GM11168 (cell line): ENCODE measurements around the gene LTBP3.
"Not testable (repeated sequence)": the region's sequence is repeated elsewhere in the genome, so short reads cannot be mapped to it uniquely, and the experiment has no call there.

ENCODE experiments used
- in situ Hi-C: fragments of 300-500 bp; cut with MboI; formaldehyde crosslinking; loops from one replicate; pipeline ENCODE4 v1.12.0; 2022; ENCODE audit warnings: low sequenced_read_pairs; ENCODE audit not compliant: unreplicated experiment

The LTBP3 gene

GRCh38 chr11:65538232-65538914, 19.8 kb downstream of the LTBP3 start:
- in situ Hi-C loops, result no loop called here

DNA sequence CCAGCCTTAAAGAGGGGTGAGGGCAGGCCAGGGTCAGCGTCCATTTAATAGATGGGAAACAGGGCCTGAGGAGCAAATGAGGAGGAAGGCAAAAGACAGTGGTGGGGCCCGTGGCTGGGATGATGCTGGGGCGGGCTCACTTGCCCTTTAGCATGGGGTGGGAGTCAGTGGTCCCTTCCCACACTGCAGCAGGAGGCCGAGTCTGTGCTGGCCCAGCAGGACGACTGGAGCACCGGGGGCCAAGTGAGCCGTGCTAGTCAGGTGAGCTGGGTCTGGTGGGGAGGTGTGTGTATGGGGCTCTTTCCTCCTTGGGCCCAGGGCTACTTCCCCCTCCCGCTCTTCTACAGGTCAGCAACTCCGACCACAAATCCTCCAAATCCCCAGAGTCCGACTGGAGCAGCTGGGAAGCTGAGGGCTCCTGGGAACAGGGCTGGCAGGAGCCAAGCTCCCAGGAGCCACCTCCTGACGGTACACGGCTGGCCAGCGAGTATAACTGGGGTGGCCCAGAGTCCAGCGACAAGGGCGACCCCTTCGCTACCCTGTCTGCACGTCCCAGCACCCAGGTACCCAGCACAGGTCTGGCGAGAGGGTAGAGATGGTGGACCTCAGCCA, 20.4 kb downstream of the LTBP3 start:
- in situ Hi-C loops, result no loop called here

- in situ Hi-C loops, result no loop called here
These were observed 20.9 kb downstream of the LTBP3 start for GRCh38 chr11:65537296-65537597.

DNA sequence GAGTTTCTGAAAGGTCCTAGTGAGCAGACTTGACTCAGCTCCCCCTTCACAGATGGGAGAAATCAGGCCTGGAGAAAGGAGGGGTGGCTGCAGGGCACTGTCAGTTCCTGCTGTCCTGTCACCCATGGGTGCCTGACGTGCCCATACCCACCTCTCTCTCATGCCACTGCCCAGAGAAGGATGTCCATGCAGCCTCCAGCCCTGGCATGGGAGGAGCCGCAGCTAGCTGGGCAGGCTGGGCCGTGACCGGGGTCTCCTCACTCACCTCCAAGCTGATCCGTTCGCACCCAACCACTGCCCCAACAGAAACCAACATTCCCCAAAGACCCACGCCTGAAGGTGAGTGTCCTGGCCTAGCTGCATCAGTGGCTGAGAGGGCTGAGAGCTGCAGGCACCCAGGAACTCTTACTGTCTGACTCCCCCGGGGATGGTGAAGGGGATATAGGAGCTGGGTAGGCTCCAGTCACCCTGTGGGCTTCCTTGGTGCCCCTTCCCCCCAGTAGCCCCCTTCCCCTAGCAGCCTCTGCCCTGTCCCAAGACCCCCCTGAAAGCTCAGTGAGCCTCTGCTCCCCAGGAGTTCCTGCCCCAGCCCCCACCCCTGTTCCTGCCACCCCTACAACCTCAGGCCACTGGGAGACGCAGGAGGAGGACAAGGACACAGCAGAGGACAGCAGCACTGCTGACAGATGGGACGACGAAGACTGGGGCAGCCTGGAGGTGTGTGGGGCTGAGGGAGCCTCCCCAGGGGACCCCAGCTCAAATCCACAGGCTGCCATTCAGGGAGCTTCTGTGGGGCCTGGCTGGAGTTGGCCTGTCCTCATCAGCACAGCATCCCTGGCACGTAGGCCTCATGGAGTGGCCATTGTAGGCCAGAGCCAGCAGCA, 21.5 kb downstream of the LTBP3 start:
- in situ Hi-C loops, result no loop called here

DNA sequence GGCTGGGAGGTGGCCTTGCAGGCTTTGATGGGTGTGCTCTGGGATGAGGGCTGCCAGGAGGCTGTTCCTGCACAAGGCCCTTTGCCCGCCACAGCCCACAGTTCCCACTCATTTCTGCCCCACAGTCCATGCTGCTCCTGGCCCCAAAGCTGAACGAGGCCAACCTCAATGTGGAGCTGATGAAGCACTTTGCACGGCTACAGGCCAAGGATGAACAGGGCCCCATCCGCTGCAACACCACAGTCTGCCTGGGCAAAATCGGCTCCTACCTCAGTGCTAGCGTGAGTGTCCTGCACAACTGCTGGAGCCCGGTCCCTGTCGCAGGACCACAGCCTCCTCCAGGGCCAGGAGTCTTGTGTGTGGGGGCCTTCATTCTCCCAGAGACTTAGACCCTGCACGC, 23.1 kb downstream of the LTBP3 start:
- in situ Hi-C loops, result no loop called here

- in situ Hi-C loops, result no loop called here
These were observed 25.6 kb downstream of the LTBP3 start for GRCh38 chr11:65532388-65533064.

DNA sequence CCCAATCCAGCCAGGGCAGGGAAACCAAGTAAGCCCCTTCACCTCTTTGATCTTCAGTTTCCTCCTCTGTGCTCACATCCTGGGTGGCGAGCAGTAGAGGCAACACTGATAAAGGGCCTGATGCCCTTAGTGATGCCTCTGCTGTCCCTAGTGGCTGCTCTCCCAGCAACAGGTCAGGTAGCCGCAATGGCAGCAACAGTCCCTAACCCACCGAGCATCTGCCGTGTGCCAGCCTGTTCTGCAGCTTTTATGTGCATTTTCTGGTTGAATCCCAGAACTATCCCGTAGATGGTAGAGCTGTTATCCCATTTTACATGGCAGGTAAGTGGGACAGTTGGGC, 28.0 kb downstream of the LTBP3 start:
- in situ Hi-C loops, result no loop called here

DNA sequence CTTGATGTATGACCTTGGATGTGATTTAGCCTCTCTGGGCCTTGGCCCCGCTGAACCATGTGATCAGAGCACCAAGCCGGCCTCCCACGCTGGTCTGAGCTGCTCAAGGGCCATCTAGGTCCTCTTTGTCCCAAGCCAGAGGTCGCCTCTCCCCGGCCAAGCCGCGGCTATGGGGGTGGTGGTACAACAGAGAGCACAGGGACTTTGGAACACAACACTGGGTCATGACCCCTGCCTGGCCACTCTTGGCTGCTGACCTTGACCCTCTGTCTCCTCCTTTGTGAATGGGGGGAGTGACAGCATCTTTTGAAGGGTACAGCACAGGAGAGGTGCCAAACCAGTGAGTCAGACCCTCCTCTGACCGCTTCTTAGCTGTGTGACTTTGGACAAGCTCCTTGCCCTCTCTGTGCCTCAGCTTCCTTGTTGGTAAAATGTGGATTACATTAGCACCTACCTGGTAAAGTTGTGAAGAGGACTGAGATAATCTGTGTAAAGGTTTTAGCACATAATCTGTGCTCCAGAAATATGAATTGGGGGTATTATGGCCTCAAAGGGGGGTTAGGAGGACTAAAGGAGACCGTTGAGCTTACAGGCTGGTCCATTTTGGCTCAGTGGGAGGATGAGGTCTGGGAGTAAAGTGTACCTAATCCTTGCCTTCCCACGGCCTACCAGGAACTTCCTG, 28.5 kb downstream of the LTBP3 start:
- in situ Hi-C loops, result no loop called here

- in situ Hi-C loops, result no loop called here
These were observed 29.3 kb downstream of the LTBP3 start for GRCh38 chr11:65528819-65529350.

- in situ Hi-C loops, result no loop called here
These were observed 31.4 kb downstream of the LTBP3 start for GRCh38 chr11:65526744-65527143.

DNA sequence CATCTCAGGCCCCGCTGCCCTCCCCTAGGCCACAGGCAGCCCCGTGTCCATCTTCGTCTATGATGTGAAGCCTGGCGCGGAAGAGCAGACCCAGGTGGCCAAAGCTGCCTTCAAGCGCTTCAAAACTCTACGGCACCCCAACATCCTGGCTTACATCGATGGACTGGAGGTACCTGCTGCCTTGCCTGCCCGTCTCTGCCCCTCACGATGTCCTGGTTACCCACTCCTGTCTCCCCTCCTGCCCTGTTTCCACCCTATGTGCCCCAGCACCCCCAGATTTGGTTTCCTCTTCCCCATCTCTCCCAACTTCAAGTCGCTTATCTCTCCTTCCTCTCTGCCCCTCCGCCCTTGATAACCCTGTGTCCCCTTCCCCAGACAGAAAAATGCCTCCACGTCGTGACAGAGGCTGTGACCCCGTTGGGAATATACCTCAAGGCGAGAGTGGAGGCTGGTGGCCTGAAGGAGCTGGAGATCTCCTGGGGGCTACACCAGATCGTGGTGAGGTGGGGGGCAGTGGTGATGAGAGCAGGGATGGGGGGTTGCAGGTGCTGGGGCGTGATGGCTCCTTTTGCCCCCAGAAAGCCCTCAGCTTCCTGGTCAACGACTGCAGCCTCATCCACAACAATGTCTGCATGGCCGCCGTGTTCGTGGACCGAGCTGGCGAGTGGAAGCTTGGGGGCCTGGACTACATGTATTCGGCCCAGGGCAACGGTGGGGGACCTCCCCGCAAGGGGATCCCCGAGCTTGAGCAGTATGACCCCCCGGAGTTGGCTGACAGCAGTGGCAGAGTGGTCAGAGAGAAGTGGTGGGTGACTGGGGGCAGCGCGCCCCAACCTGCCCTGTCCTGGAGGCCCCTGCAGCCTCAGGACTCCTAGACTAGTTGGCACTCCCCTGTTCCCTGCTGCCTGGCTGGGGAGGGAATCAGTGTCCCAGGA, 32.3 kb downstream of the LTBP3 start:
- in situ Hi-C loops, result no loop called here

DNA sequence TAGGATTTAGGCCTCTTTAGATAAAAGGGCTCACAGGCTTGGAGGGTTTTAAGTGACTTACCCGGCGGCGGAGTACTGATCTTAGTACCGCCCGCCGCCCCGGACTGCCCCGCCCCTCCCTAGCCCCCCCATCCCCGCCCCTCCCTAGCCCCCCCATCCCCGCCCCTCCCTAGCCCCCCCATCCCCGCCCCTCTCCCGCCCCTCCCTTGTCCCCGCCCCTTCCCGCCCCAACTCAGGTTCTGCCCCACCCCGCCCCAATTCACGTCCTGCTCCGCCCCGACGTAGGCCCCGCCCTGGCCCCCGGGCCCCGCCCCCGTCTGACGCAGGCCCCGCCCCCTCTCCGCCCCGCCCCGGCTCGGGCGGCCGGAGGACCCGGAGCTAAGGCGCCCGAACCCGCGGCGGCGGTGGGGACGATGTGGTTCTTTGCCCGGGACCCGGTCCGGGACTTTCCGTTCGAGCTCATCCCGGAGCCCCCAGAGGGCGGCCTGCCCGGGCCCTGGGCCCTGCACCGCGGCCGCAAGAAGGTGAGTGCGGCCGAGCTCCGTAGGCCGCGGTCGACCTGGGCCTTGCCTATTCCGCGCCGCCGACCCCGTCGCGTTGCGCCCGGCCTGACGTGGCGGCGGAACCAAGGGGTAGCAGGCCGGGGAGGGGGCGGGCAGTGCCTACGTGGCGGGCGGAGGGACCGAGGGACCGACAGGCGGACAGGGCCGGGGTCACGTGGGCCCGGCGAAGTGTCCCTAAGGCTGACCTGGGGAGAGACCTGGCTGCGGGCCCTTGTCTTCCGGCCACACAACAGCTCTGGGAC, 33.2 kb downstream of the LTBP3 start, which contains the start of gene SCYL1:
Gene SCYL1 (plus strand): TSS at position 343 of the 805 bp plus-strand sequence. CDS start 71 bp downstream, at position 414.
- in situ Hi-C loops, result no loop called here

DNA sequence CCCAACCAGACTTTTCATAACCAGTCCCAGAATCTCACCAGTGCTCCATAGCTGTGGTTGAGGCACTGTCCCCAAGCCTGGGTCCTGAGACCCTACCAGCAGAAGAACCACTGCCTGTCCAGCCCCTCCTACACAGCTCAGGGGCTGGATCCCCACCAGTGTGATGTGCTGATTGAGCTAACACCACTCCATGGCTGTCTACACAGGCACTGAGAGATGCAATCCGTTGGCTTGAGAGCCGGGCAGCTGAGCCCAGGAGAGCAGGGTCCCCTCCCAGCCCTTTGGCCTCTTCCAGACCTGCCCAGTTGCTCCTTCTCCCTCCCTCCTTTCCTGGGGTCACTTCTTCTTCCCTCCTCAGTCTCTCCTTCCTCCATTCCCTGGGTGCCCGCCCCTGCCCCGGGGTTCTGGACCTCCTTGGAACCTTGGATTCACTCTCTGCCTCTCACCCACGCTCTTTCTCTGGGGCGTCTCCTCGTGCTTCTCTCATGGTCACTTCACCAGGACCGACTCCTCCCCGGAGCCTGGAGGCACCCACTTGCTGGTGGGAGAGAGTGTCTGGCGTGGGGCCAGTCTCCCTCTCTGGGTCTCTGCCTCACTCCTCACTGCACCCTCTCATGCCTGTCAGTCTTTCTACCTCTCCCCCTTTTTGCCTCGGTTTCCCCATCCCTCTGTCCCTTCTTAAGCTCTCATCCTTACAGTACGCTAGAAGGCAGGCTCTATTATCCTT, 34.0 kb downstream of the LTBP3 start:
- in situ Hi-C loops, result no loop called here

DNA sequence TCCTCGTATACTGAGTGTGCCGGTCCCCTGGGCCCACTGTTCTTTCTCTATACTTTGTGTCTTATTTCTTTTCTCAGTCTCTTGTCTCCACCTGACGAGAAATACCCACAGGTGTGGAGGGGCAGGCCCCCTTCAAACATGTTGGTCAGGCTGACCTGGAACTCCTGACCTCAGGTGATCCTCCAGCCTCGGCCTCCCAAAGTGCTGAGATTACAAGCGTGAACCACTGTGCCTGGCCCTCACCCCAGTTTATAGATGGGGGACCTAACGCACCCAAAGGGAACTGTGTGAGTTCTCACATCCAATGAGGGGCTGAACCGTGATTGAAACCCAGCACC, 34.6 kb downstream of the LTBP3 start:
- in situ Hi-C loops, result not testable (repeated sequence)

- in situ Hi-C loops, result not testable (repeated sequence)
These were observed 35.2 kb downstream of the LTBP3 start for GRCh38 chr11:65522718-65523630.

DNA sequence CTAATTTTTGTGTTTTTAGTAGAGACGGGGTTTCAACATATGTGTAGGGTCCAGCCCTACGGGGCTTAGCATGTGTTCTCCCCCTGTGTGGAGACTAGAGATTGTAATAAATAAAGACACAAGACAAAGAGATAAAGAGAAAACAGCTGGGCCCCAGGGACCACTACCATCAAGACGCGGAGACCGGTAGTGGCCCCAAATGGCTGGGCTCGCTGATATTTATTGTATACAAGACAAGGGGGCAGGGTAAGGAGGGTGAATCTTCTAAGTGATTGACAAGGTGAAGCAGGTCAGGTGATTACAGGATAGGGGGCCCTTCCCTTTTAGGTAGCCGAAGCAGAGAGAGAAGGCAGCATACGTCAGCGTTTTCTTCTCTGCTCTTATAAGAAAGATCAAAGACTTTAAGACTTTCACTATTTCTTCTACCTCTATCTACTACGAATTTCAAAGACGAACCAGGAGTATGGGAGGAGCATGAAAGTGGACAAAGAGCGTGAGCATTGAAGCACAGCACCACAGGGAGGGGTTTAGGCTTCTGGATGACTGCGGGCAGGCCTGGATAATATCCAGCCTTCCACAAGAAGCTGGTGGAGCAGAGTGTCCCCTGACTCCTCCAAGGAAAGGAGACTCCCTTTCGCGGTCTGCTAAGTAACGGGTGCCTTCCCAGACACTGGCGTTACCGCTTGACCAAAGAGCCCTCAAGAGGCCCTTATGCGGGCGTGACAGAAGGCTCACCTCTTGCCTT, 36.2 kb downstream of the LTBP3 start:
- in situ Hi-C loops, result not testable (repeated sequence)
